ENCODE measurements around the gene KLHL8. TPM values are rescaled to one million over a fixed set of nuclear protein-coding genes. Genes with fewer than 3 reads are reported as not detected.

The KLHL8 gene
- total and polyA plus RNA-seq, 2 donors (not counting 3 experiments of a cell fraction or from before 2014, with no cell fraction given), result 1.7 to 9.0 TPM

DNA sequence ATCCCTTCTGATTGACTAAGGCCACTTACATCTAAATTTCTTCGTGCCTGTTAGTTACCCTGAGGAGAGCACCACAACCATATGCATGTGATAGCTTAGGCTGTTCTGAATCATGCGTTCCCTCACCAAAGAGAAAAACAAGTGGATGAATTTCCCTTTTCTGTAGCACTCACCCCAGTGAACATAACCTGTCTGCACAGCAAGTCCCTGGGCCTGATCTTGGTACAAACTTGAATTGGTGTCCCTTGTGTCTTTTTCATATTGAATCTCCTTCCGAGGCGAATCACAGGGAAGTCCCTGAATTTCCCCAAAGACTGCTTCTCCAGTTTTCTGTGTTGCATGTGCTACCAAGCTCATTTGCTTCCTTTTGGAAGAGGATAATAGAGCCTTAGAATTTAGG, 100.4 kb downstream of the KLHL8 start:
- H2AFZ ChIP-seq (ENCODE audit: low read depth, low read length), result no peak overlapping the region
- no peaks in the 10 kb centered on the region for H3K9me3 ChIP-seq (replicated peaks; ENCODE audit: control insufficient read depth, insufficient read depth, low read length)
- H3K36me3 ChIP-seq (ENCODE audit: control insufficient read depth in 2 of 2, extremely low read depth in 1 of 2, insufficient read depth in 2 of 2, low read length in 2 of 2), result peaks cover 8 to 19% of the 10 kb centered on the region in 2 experiments
- no peak overlapping the region for H3K9ac ChIP-seq (replicated peaks; ENCODE audit: extremely low read depth, insufficient read depth, low read length)
- TF ChIP-seq EZH2 (IDR thresholded peaks at IDR 0.05; ENCODE audit: borderline replicate concordance, low read depth, low read length, severe bottlenecking) (no peak), POLR2AphosphoS5 (IDR thresholded peaks at IDR 0.05; ENCODE audit: insufficient read depth, low read depth, low read length) (no peak), JUN (IDR thresholded peaks at IDR 0.05; ENCODE audit: borderline replicate concordance, insufficient read depth, insufficient read length, low read depth) (no peak), FOS (IDR thresholded peaks at IDR 0.05; ENCODE audit: borderline replicate concordance, insufficient read depth, low read length) (no peak), MYC (IDR thresholded peaks at IDR 0.05; ENCODE audit: low read depth, low read length) (no peak), GATA2 (IDR thresholded peaks at IDR 0.05; ENCODE audit: insufficient read depth, insufficient read length, low read depth, low read length) (no peak), POLR2A (IDR thresholded peaks at IDR 0.05; ENCODE audit: low read depth, low read length) (no peak)
- TF ChIP-seq, protein P1, sequence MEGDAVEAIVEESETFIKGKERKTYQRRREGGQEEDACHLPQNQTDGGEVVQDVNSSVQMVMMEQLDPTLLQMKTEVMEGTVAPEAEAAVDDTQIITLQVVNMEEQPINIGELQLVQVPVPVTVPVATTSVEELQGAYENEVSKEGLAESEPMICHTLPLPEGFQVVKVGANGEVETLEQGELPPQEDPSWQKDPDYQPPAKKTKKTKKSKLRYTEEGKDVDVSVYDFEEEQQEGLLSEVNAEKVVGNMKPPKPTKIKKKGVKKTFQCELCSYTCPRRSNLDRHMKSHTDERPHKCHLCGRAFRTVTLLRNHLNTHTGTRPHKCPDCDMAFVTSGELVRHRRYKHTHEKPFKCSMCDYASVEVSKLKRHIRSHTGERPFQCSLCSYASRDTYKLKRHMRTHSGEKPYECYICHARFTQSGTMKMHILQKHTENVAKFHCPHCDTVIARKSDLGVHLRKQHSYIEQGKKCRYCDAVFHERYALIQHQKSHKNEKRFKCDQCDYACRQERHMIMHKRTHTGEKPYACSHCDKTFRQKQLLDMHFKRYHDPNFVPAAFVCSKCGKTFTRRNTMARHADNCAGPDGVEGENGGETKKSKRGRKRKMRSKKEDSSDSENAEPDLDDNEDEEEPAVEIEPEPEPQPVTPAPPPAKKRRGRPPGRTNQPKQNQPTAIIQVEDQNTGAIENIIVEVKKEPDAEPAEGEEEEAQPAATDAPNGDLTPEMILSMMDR (IDR thresholded peaks at IDR 0.05; ENCODE audit: extremely low read depth in 1 of 2, insufficient read depth in 1 of 2, low read depth in 1 of 2, low read length in 2 of 2), result no peak
- TF ChIP-seq, protein P2, sequence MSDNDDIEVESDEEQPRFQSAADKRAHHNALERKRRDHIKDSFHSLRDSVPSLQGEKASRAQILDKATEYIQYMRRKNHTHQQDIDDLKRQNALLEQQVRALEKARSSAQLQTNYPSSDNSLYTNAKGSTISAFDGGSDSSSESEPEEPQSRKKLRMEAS (IDR thresholded peaks at IDR 0.05; ENCODE audit: insufficient read depth, insufficient read length), result no peak
- no TSS peak for BruUV-seq (replicated peaks)
- intact Hi-C loops (cut with micrococcal nuclease), result no loop called here
- POLR2A ChIA-PET, result no interaction called here
- no peak overlapping the region for H3K27ac ChIP-seq (ENCODE audit: insufficient read depth, low read depth, low read length)
- H3K79me2 ChIP-seq (ENCODE audit: control insufficient read depth, insufficient read depth, low read length), result peaks cover 10% of the 10 kb centered on the region
- no peaks in the 10 kb centered on the region for H3K27me3 ChIP-seq (ENCODE audit: control insufficient read depth in 2 of 2, insufficient read depth in 2 of 2, low read length in 2 of 2)
- no peaks in the 10 kb centered on the region for H4K20me1 ChIP-seq (replicated peaks; ENCODE audit: control insufficient read depth, extremely low read depth, insufficient read depth, low read length)
- CTCF ChIA-PET, result interaction anchor here (1.5 to 5.7 kb wide), 3 partner anchors 28 to 197 kb away, joined by 4 to 40 read pairs (median 8); no protein-coding TSS in a partner anchor
- H3K4me2 ChIP-seq (ENCODE audit: insufficient read depth, low read length), result no peak overlapping the region
- dilution Hi-C loops (cut with MboI; ENCODE audit: extremely low pct_ligation_motif_present, low sequenced_read_pairs), result loop anchor here (25.0 kb wide), 1 partner anchor 208 kb away; no protein-coding TSS in a partner anchor
- no peak for DNase-seq (ENCODE audit: low read depth, low spot score)
- H3K9me1 ChIP-seq (replicated peaks; ENCODE audit: control insufficient read depth, extremely low read depth, insufficient read depth, low read length), result no peaks in the 10 kb centered on the region
- no peak for FAIRE-seq
- H3K4me3 ChIP-seq (replicated peaks in 1 of 3; ENCODE audit: insufficient read depth in 1 of 3, low read depth in 1 of 3, low read length in 3 of 3), result no peak overlapping the region
- peaks cover 21% of the 10 kb centered on the region for H3K4me1 ChIP-seq (ENCODE audit: control insufficient read depth, extremely low read depth, insufficient read depth, low read length)
